Measurements from ENCODE around the gene MED29.
A peak's percentile ranks its signal among the peaks of the same experiment; 100 is the strongest.

The MED29 gene

GRCh38 chr19:39433480-39434079 lies 42.4 kb downstream of the MED29 start:
- DNase-seq = no peak

GRCh38 chr19:39434123-39435076 lies 43.2 kb downstream of the MED29 start:
- no peak for DNase-seq

DNA sequence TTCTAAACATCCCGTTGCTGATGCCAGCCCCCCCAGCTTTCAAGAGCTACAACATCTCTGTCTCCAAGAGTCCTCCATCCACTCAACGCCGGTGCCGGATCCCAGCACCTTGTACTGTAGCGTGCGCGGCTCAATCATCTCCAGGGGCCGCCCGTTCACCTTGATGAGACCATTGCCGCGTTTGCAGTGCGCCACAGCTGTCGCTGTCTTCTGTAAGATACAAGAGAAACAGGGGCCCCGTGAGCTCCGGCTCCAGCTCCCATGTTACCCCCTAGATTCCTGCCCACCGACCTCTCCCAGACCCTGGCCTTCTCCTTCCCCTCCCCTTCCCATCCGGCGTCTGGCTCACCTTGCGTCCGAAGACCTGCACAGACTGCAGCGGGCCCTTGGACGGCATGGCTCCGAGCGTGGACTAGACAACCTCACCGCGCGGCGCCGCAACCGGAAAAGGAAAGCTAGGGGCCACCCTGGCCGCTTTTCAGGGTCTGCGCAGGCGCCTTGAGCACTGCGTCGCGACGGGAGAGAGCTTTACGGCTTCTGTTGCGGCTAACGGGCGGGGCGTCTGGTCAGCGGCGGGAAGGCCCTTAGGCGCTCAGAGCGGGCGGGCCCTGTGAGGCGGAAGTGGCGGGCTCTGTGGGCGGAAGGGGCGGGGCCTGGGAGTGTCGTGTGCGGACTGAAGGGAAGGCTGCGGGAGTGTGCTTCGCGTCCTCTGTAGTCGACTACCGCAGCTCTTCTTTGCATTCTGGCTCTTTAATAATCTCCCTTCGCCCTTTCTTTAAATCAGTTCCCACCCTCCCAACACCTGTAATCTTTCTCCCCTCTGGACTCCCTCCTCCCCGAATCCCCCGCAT lies 44.5 kb downstream of the MED29 start, which contains the start of gene RPS16:
TSS of gene RPS16 (minus strand) at position 451 of the 851 bp plus-strand sequence. CDS start at position 397, 54 bp downstream.
- peak; percentile 99 for DNase-seq

GRCh38 chr19:39436350-39436716 lies 45.2 kb downstream of the MED29 start:
- DNase-seq = no peak

- DNase-seq = no peak
Measured at GRCh38 chr19:39438270-39438934, 47.2 kb downstream of the MED29 start.

GRCh38 chr19:39444598-39445195 lies 53.5 kb downstream of the MED29 start:
- no peak for DNase-seq

DNA sequence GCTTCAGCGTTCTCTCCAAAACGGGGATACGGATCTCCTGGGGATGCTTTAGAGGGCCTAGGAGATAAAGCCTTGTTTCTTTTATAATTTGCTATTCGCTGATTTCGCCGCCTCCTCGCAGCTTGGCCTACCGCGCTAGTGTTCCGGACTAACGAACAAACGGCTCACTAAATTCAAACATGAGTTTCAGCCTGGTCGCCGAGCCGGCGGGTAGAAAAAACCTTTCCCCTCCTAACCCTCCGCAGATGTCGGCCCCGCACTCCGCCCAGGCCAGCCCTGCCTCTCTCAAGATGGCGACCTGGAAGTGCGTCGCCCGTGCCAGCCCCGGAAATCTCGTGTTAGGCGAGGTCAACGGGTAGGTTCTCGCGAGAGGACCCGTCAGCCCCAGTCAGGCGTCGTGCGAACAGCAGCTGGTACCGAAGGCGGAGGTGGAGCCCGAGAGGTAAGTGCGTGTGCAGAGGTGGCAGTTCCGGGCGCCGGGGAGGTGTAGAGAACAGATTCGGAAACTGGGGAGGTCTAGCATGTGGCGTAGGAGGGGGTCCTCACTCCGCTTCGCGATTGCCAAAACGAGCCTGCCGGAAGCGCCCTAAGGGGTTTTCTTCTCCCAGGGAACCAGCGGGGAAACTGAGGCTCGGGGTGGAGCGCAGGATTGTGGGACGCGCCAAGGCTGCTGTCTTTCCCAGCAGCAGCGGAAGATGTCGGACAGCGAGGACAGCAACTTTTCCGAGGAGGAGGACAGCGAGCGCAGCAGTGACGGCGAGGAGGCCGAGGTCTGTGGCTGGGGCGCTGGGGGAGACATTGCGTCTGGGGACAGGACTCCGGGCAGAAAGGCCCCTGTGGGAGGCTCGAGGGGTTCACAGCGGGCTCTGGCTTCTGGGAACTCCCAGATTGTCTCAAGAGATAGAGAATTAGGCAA lies 54.3 kb downstream of the MED29 start, which contains the start of gene SUPT5H:
TSS of gene SUPT5H (plus strand) at position 387 of the 916 bp plus-strand sequence. CDS start at position 696, 309 bp downstream.
- DNase-seq = peak; percentile 96

- DNase-seq = no peak
Measured at GRCh38 chr19:39446365-39447084, 55.3 kb downstream of the MED29 start.

- no peak for DNase-seq
Measured at GRCh38 chr19:39448271-39448670, 57.1 kb downstream of the MED29 start.

- DNase-seq = no peak
Measured at GRCh38 chr19:39449116-39449797, 58.1 kb downstream of the MED29 start.
